AG04450 (cell line): ENCODE measurements around the gene MAPK10. TPM values are rescaled to one million over a fixed set of nuclear protein-coding genes. Genes with fewer than 3 reads are reported as not detected.
A peak's percentile ranks its signal among the peaks of the same experiment; 100 is the strongest.

Experiments used
- CTCF ChIA-PET: fragments of 300-600, 350-600 bp; formaldehyde crosslinking; extraction: SDS; loops from one replicate; lab custom pipeline; 2022; ENCODE audit warnings: antibody characterized with exemption, inconsistent platforms; lab: Charles Lee
- POLR2A ChIA-PET: fragments of 350-600 bp; formaldehyde crosslinking; extraction: SDS; loops from one replicate; lab custom pipeline; 2021; ENCODE audit warnings: antibody characterized with exemption, inconsistent platforms; lab: Yijun Ruan, JAX
- DNase-seq: peaks from one replicate; pipeline ENCODE4 v3.0.0-alpha.2; 2011; ENCODE audit warnings: low read depth, low spot score
- H3K27ac ChIP-seq: one replicate; pipeline ENCODE4 v1.5.1; 2012; ENCODE audit warnings: low read depth, low read length, control low read depth
- H3K27me3 ChIP-seq: one replicate; pipeline ENCODE4 v1.6.0; 2012; ENCODE audit warnings: low read length; ENCODE audit not compliant: control insufficient read depth, insufficient read depth
- H3K4me3 ChIP-seq: 2 replicates; pipeline ENCODE4 v1.5.1; 2011; ENCODE audit warnings: mild to moderate bottlenecking, low read depth, low read length, control low read depth
- H3K9me3 ChIP-seq: 2 replicates; pipeline ENCODE4 v1.5.1; 2012; ENCODE audit warnings: low read length; ENCODE audit not compliant: control insufficient read depth, insufficient read depth
- CTCF ChIP-seq: IDR thresholded peaks from 2 replicates; pipeline ENCODE4 v1.5.1; 2011; ENCODE audit warnings: low read depth, low read length, control low read depth, inconsistent platforms
- polyA plus RNA-seq: library from polyadenylated mRNA; depleted of rRNA; stranded (reverse); fragments of >200 nt; gene quantifications from 2 replicates; pipeline ENCODE4 v1.2.3, GENCODE V29; 2011

MAPK10 gene
- polyA plus RNA-seq, 1 experiment, result 16.3 TPM

GRCh38 chr4:86221002-86221401 is 138.9 kb downstream of the MAPK10 start:
- no peak for TF ChIP-seq CTCF
- DNase-seq, result no peak
- ChIA-PET POLR2A (interaction anchor here (0.6 kb wide), 1 partner anchor 24 kb away, joined by 3 read pairs; no protein-coding TSS in a partner anchor), CTCF (no interaction called here)
- Histone ChIP-seq H3K4me3 (no peak overlapping the region), H3K27ac (no peak overlapping the region), H3K27me3 (no peaks in the 10 kb centered on the region), H3K9me3 (no peaks in the 10 kb centered on the region)

GRCh38 chr4:86220121-86220520 is 139.7 kb downstream of the MAPK10 start:
- Histone ChIP-seq H3K9me3 (no peaks in the 10 kb centered on the region), H3K27me3 (no peaks in the 10 kb centered on the region), H3K27ac (no peak overlapping the region), H3K4me3 (no peak overlapping the region)
- no peak for DNase-seq
- CTCF ChIA-PET, result no interaction called here
- no peak for TF ChIP-seq CTCF
- POLR2A ChIA-PET, result interaction anchor here (0.6 kb wide), 1 partner anchor 25 kb away, joined by 3 read pairs; no protein-coding TSS in a partner anchor

- ChIA-PET POLR2A (no interaction called here), CTCF (interaction anchor here (0.6 kb wide), 1 partner anchor 25 kb away, joined by 5 read pairs; no protein-coding TSS in a partner anchor)
- Histone ChIP-seq H3K9me3 (no peaks in the 10 kb centered on the region), H3K27ac (no peak overlapping the region), H3K4me3 (peak overlapping the region; percentile 5; the same call in 1 of the 2 replicates), H3K27me3 (no peaks in the 10 kb centered on the region)
- TF ChIP-seq CTCF, result no peak
- peak; percentile 4 for DNase-seq
These were observed 140.9 kb downstream of the MAPK10 start for GRCh38 chr4:86218746-86219473.

GRCh38 chr4:86203176-86203575 is 156.7 kb downstream of the MAPK10 start:
- Histone ChIP-seq H3K27me3 (no peaks in the 10 kb centered on the region), H3K27ac (no peak overlapping the region), H3K9me3 (no peaks in the 10 kb centered on the region), H3K4me3 (no peak overlapping the region)
- DNase-seq, result no peak
- POLR2A ChIA-PET, result no interaction called here
- CTCF ChIA-PET, result no interaction called here
- no peak for TF ChIP-seq CTCF

GRCh38 chr4:86185659-86186058 is 174.2 kb downstream of the MAPK10 start:
- CTCF ChIA-PET, result no interaction called here
- H3K9me3 ChIP-seq, result no peaks in the 10 kb centered on the region
- TF ChIP-seq CTCF, result no peak
- POLR2A ChIA-PET, result no interaction called here
- H3K27ac ChIP-seq, result no peak overlapping the region
- no peak for DNase-seq
- H3K4me3 ChIP-seq, result no peak overlapping the region
- no peaks in the 10 kb centered on the region for H3K27me3 ChIP-seq
